HFF-Myc (cell line): ENCODE measurements around the gene TBC1D9B.

Source experiments
- DNase-seq: peaks from one replicate; pipeline ENCODE4 v3.0.0-alpha.2; 2011; ENCODE audit warnings: low read depth; ENCODE audit errors: extremely low read depth
- H3K4me3 ChIP-seq: replicated peaks from 2 replicates; pipeline ENCODE4 v1.5.1; 2011; ENCODE audit warnings: low read depth, mild to moderate bottlenecking, control low read depth, low read length
- TF ChIP-seq, protein P1 (sequence below): IDR thresholded peaks from 2 replicates; pipeline ENCODE4 v1.5.1; 2012; ENCODE audit warnings: mild to moderate bottlenecking, low read depth, low read length, control low read depth; ENCODE audit errors: missing control alignments

The TBC1D9B gene

DNA sequence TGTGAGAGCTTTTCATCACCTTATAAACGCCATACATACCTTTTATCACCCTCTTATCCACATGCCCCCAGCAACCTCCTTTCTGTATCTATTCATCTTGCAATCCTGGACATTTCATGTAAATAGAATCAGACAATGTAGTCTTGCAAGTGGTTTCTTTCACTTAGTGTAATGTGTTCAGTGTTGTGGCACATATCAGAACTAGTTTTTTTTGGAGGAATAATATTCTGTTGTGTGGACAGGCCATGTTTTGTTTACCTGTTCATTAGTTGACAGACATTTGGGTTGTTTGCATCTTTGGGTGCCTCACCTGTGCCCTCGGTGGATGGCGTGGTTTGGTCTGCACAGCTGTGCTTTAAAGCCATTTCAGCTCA, 85.7 kb downstream of the TBC1D9B start:
- DNase-seq, result no peak
- TF ChIP-seq, protein P1, sequence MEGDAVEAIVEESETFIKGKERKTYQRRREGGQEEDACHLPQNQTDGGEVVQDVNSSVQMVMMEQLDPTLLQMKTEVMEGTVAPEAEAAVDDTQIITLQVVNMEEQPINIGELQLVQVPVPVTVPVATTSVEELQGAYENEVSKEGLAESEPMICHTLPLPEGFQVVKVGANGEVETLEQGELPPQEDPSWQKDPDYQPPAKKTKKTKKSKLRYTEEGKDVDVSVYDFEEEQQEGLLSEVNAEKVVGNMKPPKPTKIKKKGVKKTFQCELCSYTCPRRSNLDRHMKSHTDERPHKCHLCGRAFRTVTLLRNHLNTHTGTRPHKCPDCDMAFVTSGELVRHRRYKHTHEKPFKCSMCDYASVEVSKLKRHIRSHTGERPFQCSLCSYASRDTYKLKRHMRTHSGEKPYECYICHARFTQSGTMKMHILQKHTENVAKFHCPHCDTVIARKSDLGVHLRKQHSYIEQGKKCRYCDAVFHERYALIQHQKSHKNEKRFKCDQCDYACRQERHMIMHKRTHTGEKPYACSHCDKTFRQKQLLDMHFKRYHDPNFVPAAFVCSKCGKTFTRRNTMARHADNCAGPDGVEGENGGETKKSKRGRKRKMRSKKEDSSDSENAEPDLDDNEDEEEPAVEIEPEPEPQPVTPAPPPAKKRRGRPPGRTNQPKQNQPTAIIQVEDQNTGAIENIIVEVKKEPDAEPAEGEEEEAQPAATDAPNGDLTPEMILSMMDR, result no peak
- peak overlapping the region; percentile 93 for H3K4me3 ChIP-seq

DNA sequence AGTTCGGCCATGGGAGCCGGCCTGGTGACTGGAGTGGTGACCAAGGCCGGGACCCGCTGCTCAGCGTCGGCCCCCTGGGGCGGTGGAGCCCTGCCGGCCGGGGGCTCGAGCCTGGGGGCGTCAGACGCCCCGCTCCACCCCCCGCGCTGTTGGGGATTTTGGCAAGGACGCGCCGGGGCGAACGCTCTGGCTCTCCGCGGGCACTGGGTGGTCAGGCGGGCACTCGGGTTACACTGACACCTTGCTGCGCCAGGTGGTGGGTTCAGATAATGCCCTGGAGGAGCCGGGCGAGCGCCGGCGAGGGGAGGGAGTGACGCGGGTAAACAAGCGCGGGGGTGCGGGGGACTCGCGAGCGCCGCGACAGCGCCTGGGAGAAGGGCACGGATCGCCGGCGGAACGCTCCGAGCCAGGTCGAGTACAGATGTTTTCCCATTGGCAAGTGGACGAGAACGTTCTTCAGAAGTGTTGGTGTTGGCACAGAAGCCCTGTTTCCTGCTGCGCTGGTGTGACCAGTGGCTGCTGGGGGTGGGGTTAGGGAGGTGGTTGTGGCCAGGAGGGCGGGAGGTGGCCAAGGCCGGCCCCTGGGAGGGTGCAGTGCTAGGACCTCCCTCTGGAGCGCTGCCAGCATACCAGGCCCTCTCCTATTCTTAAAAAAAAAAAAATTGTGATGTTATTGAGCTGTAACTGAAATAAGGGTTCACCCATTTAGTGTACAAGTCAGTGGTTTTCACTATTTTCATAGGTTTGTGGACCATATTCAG, 86.2 kb downstream of the TBC1D9B start:
- TF ChIP-seq, protein P1, result no peak
- H3K4me3 ChIP-seq, result peak overlapping the region; percentile 93
- peak; percentile 74 for DNase-seq

DNA sequence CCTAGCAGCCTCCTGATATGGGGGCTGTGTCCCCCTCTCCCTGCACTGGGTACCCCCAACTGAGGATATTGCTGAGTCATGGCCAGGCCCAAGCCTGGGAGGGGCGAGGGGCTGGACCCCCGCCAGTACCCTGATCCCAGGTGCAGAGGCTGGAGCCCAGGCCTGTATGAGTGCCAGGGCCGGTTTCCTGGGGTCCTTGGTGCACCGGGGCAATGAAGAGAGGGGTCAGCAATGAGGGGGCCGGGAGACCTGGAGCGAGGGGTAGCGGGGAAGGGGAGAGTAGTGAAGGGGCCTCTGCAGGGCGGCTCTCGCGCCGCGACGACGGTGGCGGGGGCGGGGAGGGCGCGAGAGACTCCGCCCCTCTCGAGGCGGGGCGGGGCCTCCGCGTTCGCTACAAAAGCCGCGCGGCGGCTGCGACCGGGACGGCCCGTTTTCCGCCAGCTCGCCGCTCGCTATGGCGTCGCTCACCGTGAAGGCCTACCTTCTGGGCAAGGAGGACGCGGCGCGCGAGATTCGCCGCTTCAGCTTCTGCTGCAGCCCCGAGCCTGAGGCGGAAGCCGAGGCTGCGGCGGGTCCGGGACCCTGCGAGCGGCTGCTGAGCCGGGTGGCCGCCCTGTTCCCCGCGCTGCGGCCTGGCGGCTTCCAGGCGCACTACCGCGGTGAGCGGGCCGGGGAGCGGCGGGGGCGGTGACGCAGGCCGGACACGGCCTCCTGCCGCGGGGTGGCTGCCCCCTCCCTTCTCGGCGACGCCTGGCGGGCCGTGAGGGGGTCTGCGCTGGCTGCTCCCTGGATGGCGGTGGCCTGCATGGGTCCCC, 87.0 kb downstream of the TBC1D9B start, which contains the start of gene SQSTM1:
TSS of gene SQSTM1 (plus strand) at position 423 of the 815 bp plus-strand sequence. CDS start at position 455, 32 bp downstream.
- TF ChIP-seq, protein P1, result no peak

DNA sequence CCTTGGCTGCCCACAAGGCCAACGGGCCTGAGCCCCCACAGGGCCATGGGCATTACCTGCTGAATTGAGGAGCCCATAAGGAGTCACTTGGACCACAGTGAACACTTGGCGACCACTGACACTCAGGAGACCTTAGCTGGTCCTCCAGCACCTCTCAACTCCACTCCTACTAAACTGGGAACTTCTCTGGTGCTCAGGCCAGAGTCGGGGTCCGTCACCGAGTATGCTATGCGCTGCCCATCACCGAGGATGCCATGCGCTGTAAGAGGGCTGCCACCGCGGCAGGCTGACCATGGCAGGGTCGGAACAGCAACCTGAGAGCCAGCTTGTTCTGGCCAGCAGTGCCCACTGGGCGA, 87.6 kb downstream of the TBC1D9B start:
- TF ChIP-seq, protein P1, result no peak
- peak overlapping the region; percentile 93 for H3K4me3 ChIP-seq
- DNase-seq, result no peak

More for the DNA sequence above, 87.0 kb downstream of the TBC1D9B start, which contains the start of gene SQSTM1:
- DNase-seq, result no peak
- peak within 1 kb of the TSS; percentile 93 for H3K4me3 ChIP-seq

DNA sequence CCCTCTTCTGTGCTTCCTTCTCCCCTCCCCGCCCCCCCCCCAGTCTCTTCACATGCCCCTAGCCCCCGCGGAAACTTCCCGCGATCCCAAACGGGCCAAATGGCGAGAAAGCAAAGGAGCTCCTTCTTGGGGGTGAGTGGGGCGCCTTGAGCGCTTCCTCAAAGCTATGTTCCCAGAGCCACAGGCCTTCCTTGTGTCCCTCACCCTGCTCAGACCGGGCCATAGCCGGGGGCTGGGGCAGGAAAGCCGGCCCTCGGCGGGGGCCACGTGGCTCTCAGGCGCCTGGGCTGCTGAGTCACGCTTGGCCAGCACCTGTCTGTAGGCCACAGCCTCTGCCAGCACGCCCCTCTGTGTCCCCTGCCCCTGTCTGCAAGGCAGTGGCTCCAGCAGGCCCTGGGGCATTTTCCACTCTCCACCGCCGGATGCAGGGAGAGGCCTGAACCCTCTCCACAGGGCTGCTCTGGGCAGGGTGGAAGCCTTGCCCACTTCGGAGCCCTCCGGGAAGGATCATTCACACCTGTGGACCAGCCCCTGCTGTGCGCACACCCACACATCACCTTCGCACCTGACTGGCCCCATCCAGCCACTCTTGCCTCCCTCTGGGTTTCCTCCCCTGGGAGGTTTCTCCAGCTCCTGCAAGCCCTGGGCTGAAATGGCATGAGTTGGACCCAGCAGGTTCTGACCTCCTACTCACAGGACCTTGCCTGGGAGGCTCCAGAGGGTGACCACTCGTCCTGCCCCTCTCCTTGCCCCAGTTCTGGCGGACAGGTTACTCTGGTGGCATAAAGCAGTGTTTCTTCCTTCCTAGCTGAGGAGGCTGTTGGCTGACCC, 88.2 kb downstream of the TBC1D9B start:
- DNase-seq, result no peak
- H3K4me3 ChIP-seq, result 0 out of 2 replicates have a peak overlapping the region, but pooled peaks have one; percentile 3
- TF ChIP-seq, protein P1, result no peak

DNA sequence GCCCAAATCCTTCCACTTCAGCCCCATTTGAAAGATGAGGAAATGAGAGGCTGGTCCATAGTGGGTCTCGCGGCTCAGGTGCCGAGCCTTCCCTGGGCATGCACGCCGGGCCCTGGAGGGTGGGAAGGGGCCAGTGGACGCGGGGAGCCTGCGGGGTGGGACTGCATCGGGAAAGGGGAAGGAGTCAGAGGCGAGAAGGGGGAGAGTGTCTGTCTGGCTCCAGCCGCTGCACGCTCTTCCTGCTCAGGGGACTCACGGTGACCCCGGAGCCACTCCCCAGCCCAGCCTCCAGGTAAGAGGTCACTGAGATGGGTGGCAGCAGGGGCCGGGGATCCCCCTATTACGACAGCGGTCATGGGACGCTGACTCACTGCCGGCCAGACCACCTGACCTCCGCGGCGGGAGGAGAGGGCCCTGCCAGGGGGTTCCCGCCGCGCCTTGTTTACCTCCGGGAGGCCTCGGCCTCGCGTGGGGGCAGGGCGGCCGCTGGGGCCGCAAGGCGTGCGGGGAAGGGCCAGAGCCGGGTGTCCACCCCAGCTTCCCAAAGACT, 88.9 kb downstream of the TBC1D9B start:
- 0 out of 2 replicates have a peak overlapping the region, but pooled peaks have one; percentile 3 for H3K4me3 ChIP-seq
- TF ChIP-seq, protein P1, result no peak
- no peak for DNase-seq
